H4 (cell line): Measurements from ENCODE around the gene SLC2A6. TPM values are rescaled to one million over a fixed set of nuclear protein-coding genes. Genes with fewer than 3 reads are reported as not detected.
A peak's percentile ranks its signal among the peaks of the same experiment; 100 is the strongest.

ENCODE experiments used
- DNase-seq: peaks from one replicate; pipeline ENCODE4 v3.0.0-alpha.2; 2015; ENCODE audit warnings: low spot score
- total RNA-seq: library from RNA; depleted of rRNA; stranded (reverse); fragments of >200 nt; shearing (Covaris generic); gene quantifications from 2 replicates; pipeline ENCODE4 v1.2.3, GENCODE V29; 2014; rRNA removed

The SLC2A6 gene, protein sequence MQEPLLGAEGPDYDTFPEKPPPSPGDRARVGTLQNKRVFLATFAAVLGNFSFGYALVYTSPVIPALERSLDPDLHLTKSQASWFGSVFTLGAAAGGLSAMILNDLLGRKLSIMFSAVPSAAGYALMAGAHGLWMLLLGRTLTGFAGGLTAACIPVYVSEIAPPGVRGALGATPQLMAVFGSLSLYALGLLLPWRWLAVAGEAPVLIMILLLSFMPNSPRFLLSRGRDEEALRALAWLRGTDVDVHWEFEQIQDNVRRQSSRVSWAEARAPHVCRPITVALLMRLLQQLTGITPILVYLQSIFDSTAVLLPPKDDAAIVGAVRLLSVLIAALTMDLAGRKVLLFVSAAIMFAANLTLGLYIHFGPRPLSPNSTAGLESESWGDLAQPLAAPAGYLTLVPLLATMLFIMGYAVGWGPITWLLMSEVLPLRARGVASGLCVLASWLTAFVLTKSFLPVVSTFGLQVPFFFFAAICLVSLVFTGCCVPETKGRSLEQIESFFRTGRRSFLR
- 4.0 and 5.1 TPM in 2 replicates for total RNA-seq

DNA sequence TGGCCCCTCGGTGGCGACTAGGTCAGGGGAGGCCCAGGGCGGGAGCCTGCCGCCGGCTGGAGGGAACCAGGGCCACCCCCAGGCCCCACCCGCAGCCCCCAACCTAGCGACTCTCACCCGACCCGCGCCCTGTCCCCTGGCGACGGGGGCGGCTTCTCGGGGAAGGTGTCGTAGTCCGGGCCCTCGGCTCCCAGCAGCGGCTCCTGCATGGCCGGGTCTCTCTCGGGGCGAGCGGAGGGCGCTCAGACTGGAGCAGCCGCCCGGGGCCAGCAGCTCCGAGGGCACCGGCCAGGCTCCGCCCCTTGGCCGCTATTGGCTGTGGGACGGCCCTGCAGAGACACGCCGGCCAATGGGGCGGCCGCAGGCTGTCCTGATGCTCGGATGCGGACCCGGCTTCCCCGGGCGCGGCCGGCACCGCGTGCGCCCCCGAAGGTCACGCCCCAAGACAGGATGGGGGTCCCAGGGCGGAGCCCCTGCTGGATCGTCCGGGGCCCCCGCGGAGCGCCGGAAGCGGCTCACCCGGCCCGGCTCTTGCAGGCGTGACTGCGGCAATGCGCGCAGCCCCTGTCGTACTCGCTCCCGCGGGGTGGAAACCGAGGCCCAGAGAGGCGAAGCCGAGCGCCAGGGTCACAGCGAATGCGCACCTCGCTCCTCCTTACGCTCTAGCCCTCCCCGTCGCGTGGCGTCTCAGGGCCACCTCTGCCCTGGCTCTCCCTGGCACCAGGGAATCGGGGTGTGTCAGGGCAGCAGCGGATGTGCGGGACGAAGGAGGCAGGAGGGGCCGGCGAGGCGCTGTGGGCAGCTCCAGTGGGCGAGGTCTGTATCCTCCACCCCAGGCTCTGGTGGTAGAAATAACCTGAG lies at the start of gene SLC2A6:
SLC2A6 (minus strand) TSS at position 249 of the 861 bp plus-strand sequence; CDS start at position 209, 40 bp downstream.
- DNase-seq: peak; percentile 53

DNA sequence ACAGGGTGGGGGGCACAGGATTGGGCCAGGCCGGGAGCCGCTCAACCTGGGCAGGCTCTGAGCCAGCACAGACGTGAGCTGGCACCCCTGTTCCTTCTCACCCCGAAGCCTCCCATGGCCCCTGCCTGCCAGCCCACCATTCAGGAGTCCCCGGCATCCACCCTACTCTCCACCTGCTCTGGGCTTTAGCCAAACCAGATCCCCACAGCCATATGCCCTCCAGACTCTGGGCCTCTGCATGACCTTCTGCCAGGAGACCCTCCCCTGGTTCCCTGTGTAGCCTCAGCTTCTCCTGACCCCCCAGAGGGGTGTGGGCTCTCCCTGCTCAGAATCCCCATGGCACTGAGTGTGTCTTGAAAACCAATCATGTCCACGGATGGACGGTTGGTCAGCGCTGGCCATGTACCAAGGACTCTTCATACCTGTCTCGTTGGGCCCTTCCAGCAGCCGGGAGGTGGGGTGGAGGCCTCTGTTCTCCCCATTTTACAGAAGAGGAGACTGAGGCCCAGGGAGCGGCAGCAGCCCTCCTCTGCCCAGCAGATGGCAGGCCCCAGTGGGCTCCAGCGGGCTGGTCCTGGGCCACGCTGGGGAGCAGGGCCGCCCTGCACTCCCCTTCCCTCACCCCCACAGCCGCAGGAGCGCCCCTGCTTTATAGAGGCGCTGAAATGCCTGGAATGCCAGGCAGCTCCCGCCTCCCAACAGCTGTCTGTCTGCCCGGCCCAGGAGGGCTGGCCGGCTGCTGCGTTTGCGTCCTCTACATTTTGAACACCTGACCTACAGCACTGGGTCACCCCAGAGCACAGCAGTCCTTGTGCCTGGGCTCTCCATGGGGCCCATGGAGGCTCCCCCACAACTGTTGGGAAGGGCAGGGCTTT lies 49.3 kb upstream of the SLC2A6 start:
- DNase-seq: no peak

DNA sequence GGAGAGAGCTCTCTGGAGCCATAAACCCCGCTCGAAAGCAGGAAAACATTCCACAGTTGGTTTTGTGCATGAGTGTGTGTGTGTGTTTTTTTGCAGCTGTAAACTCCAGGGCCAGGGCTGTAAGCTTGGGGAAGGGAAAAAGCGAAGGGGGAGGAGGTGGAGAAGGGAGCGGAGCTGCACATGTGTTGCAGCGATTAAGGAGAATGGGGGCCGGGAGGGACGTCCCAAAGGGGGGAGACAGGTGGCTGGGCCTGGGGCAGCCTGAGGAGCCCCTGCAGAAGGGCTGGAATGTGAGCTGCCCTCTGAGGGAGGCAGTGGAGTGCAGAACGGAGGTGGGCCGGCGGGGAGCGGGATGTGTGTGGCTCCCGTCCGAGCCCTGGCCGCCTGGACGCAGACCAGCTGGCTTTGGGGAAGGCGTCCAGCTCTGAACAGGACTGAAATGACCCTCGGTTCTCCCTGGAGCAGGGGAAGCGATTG lies 48.6 kb upstream of the SLC2A6 start:
- DNase-seq: no peak

DNA sequence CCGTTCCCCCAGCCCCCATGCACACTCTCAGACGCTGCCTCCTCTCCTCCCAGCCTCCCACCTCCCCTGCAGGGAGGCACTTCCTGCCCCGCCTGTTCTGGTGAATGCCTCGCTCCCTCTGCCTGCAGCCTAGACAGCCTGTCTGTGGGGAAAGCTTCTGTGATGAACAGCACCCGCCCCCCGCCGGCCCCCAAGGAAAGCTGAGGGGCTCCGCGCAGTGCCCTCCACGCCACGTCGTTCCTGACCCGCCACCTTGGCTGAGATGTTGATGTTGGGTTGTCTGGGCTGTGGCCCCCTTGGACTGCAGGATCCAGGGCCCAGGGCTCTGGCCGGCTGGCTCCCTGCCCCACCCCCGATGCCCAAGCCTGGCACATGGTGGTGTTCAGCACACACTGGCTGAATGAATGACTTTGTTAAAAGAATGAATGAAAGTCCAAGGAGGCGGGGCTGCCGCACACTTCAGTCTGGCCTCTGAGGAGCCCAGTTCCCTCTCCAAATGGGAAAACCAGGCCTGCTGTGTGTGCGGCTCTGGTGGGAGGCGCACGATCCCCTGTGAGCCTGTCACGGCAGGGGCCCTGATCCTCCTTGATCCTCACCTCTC lies 47.9 kb upstream of the SLC2A6 start:
- no peak for DNase-seq

DNA sequence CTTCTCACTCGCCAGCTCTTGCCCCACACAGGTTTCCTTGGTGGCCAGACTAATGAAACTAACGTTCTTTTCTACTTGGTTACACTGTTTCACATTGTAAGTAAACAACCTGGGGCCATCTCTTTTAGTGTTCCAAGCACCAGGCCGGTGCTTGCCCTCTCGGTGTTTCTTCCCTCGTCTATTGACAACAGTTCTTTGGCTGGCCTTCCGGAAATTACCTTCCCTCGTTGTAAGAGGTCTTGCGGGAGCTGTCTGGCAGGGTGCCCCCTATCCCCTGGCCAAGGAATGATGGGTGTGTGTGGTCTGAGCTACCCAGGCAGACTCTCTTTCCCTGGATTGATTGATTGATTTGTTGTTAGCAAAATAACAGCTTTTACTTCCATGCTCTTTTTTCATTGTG lies 46.8 kb upstream of the SLC2A6 start:
- no peak for DNase-seq

DNA sequence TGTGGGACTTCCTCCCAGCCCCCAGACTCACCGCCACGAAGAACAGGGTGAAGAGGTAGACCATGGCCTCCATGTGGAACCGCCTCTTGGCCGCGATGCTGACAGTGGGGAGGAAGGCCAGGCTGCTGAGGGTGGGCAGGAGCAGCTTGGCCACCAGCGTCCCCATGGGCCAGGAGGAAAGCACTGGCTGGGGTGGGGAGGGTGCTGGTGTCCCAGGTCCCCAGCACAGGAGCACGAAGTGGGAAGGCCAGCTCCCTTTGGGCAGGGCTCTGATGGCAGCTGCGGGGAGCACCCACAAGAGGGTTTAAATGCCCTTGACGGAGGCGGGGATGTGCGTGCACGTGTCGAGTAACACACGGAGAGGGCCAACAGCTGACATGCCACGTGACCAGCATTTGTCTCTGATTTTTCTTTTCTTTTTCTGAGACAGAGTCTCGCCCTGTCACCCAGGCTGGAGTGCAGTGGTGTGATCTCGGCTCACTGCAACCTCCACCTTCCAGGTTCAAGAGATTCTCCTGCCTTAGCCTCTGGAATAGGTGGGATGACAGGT lies 45.9 kb upstream of the SLC2A6 start, which contains the start of gene MYMK:
MYMK (minus strand) TSS at position 281 of the 550 bp plus-strand sequence; CDS start at position 166, 115 bp downstream.
- no peak for DNase-seq

DNA sequence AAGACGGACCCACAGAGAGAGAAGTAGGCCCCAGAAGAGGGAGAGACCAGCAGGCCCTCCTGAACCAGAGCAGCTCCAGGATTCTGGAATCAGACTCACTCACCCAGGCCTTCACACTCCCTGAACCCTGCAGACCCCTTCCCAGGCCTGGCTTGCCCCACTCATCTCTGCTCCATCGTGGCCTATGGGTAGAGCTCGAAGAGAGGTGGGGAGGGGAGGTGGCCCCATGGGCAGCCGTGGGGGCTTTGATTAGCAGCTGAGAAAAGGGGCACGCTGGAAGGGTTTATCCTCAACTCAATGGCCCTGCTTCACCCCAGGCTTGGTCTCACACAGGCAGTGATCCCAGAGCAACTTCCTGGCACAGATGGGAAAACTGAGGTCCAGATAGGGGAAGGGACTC lies 45.2 kb upstream of the SLC2A6 start:
- no peak for DNase-seq

DNA sequence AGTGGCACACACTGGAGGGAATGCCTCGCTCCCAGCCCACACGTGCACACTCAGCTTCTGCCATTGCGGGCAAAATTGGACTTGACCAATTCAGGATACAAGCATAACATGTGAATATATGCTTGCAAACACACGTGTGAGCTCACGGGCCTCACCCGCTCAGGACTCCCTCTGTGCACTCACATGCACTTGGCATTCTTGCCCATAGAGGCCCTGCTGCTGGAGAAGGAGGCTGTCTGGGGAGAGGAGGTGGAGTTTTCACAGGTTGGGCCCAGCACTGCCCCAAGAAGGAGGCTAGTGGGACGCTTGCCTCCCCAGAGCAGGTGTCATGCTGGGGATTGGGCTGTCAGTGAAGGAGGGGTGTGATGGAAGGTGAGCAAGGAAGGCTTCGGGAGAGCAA lies 44.2 kb upstream of the SLC2A6 start:
- no peak for DNase-seq

DNA sequence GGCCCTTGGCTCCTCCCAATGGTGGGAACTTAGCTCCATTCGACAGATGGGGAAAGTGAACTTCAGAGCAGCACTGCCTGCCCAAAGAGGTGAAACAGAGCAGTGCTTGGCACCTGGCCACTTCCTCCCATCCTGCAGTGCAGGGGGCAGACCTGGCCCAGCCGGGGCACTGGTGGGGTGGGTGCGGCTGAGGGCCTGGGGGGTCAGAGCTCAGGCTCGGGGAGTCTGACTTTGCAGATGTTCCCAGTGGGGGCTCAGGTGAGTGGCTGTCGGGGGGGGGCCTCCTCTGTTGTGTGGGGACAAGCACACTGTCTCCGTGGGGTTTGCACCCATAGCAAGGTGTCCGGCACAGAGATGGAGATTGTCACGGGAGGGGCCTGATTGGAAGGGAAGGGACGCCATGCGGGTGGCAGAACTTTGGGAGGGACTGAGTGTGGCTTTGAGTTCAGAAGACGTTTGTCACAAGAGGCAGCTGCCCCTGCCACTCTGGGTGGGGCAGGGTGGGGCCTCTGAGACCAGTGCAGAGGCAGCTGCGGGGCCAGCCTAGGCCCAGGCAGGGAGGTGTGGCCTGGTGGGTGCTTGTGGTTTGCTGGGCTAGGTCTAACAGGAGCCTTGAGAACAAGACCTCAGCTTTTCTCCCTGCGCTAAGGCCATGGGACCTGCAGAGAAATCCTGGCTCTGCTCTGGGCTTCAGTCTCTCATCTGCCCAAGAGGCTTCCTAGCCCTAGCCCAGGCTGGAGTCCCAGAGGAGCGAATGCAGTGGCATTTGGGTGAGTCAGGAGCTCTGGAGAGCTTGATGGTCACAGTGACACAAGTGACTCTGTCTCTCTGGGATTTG lies 43.4 kb upstream of the SLC2A6 start:
- no peak for DNase-seq

DNA sequence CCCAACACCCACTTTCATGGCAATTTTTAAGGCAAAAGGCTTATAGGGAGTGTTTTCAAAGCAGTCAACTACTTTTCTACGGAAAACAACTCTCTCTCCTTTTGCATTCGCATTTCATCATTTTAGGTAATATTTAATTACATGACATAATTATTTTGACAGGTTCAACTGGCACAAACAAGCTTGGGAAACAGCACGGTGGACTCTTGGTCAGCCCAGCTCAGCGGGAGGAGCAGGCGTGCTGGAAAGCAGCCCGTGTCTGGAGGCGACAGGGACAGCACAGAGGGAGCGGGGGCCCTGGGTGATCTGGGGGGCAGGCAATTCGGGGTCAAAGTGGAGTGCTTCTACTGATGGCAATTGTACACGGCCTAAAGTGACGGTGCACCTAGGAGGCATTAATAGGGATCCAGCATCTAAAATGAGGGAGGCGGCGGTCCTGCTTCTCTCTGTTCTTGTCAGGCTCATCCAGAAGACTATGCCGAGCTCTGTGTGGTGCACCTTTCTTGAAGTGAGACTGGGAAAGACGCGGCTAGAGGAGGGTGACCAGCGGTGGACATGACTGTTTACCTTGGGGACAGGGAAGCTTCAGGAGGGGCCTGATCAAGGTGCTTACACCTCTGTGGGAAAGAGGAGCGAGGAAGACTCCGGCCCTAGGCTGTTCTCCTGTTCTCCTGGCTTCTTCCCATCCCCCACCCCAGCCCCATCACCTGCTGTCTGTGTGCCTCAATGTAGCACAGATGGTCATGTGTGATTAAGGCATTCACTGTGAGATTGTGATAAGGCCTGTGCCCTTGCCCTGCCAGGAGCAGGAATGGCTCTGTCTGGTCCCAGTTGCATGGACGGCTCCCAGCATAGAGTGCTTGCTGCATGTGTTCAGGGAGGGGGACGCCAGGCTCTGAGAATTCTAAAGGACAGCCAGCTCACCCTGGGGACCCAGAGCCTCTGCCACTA lies 42.5 kb upstream of the SLC2A6 start:
- no peak for DNase-seq

DNA sequence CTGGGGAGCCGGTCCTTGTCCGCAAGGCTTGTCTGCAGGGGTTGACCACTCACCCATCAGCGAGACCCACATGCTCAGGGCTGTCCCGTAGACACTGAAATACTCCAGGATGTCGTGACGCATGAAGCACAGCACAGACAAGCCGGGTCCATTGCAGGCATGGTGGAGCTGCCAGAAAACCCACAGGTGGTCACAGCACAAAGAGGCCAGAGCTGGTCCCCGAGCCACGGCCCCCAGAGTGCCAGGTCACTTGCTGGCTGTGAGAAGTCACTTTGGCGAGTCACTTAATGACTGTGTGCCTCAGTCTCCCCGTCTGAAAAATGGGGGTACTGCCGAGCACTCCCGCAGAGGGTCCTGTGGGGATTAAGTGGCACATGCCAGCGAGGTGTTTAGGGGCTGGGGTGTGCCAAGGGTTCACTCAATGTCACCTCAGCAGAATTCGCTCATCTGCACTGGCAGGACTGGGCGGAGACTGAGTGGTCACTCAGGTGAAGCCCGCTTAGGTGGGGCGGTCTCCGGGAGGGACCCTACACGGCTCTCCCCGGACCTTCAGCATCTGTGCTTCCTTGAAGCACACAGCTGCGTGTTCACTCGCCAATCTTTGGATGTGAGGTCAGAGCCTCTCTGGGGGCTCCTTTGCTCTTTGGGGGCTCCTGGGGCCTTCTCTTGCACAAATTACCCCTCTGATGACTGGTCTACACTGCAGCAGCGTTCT lies 41.4 kb upstream of the SLC2A6 start:
- no peak for DNase-seq

DNA sequence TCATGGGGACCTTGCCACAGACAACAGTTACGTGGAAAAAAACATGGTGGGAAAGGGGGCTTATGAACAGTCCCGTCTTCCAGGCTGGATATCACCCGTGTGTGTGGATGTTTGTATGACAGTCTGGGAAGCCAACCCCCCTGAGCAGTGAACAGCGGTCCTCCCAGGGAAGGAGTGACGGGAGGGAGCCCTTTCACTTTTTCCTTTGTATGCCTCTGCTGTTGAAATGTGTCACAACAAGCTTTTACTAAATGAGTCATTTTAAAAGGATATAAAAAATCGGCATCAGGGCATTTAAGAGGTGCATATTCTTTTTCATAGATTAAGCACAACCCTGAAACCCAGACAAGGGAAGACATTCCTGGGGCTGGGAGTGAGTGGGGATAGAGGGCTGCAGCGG lies 40.8 kb upstream of the SLC2A6 start:
- no peak for DNase-seq

DNA sequence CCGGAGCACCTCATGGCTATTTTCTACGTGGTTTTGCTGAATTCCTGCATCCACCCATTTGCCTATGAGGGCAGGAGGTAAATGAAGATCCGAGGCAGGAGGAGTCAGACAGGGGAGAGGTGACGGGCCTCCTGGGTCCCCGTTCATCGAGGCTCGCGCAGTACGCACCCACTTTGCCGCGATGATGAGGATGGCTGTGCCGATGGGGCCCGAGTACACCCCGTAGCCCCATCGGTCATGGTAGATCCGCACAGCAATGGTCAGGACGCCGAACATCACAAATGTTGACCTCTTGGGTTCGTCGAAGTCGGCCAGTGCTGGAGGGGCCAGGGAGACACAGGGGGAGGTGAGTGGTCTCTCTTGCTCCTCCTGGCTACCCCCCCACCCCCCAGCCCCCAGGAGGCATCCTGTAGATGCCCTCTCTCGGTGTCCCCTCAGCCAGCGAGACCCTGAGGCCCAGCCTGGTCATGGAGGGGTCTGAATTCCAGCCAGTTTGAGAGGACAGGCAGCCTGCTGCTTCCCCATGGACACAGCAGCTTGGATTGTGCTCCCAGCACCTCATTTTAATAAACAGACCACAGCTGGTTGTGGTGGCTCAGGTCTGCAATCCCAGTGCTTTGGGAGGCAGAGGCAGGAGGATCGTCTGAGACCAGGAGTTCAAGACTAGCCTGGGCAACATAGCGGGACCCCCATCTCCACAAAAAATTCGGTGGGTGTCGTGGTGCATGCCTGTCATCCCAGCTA lies 40.0 kb upstream of the SLC2A6 start:
- DNase-seq: no peak

DNA sequence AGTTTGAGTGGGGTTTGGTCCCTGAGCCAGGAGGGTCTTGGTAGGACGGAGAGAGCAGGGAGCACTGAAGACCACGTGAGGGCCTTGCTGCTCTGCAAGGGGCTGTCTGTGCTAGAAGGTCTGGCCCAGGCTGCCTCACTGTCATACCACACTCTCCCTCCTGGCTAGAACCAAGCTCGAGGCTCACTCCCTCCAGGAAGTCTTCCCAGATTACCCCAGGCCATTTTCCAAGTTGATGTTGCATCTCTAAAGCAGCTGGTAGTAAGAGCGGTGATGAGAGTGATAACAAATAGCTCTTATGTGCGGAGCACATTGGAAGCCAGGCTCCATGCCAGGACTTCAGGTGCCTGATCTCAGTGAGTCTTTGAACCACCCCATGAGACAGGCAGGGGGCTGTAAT lies 39.3 kb upstream of the SLC2A6 start:
- no peak for DNase-seq

DNA sequence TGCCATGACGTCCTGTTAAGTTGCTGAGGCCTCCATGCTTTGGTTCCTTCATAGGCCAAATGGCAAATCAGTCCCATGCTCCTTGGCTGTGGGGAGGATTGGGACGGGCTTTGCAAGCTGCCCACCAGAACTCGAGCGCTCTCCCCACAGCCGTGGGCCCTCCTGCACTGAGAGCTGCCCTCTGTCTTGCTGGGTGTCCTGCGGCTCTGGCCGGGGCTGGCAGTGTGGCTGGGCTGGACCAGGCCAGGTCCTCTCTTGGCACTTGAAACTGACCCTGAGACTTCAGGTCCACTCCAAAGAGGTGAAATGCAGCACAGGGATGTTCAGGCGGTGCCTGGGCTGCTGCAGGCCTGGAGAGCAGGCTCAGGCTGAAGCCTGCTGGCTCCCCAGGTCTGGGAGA lies 38.8 kb upstream of the SLC2A6 start:
- no peak for DNase-seq

DNA sequence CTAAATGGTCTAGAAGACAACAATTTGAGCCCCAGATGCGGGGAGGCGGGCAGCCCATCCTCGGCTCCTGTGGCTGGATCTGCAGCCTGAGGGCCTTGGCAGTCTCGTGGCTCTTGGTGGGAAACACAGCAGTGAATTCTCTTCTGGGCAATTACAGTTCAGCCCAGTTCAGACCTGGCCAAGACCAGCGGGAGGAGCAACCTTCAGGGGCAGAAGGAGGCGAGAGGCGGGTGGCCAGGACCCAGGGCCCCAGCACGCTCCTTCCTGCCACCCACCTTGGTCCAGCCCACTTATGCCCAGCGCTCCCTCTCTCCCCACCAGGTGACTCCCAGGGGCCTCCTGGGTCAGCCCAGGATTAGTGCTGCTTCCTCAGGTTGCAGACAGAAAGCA lies 38.1 kb upstream of the SLC2A6 start:
- DNase-seq: no peak

DNA sequence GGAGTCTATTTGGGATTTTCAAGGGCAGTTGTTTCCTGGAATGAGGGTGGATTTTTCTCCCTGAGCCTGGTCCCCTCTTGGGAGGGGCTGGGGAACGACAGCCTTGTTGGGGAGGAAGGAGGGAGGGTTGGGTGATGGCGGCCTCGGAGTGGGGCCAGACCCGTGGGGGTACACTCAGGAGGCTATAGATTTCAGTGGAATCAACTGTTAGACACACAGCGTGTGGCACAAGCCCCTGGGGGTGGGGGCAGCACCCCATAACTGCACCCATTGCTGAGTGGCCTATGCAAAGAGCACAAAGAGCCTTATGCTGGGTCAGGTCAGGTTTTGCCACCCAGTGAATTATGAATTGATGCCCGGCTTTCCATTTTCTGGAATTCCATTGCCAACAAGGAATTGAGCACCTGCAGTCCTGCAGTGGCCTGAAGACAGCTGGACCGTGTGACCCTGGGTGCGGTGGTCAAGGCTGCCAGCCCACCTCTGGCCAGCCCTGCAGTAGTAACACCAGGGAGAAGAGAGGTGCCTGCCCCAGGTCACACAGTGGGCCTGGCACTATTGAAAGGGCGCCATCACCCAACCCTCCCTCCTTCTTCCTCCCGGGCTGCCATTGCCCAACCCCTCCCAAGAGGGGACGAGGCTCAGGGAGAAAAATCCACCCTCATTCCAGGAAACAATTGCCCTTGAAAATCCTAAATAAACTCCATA lies 37.5 kb upstream of the SLC2A6 start:
- DNase-seq: no peak
